Measurements from ENCODE around the gene ARID2. TPM values are rescaled to one million over a fixed set of nuclear protein-coding genes. Genes with fewer than 3 reads are reported as not detected.

The ARID2 gene
- total RNA-seq, 2 experiments from 2014 or later: 30.1 to 44.9 TPM

GRCh38 chr12:45696049-45696448 lies 33.5 kb upstream of the ARID2 start:
- intact Hi-C loops (cut with micrococcal nuclease; ENCODE audit: unreplicated experiment): no loop called here
- H3K36me3 ChIP-seq (ENCODE audit: insufficient read depth, low read length): no peaks in the 10 kb centered on the region
- no peak overlapping the region for H3K4me3 ChIP-seq (ENCODE audit: low read depth, low read length, poor library complexity, severe bottlenecking)
- no peaks in the 10 kb centered on the region for H3K4me1 ChIP-seq (ENCODE audit: insufficient read depth, low read length, poor library complexity, severe bottlenecking)
- no peak overlapping the region for H2AFZ ChIP-seq (ENCODE audit: low read length)
- ChIA-PET POLR2A (no interaction called here), CTCF (ENCODE audit: unreplicated experiment) (no interaction called here)
- no peaks in the 10 kb centered on the region for H3K9me3 ChIP-seq (ENCODE audit: low read length)
- no peak overlapping the region for H3K27ac ChIP-seq (ENCODE audit: low read depth, low read length, poor library complexity, severe bottlenecking)
- no peak for DNase-seq (ENCODE audit: low spot score)
- H3K9me2 ChIP-seq (ENCODE audit: insufficient read depth, low read length): no peaks in the 10 kb centered on the region
- no peak overlapping the region for H3K4me2 ChIP-seq (ENCODE audit: low read length)
- BruUV-seq (replicated peaks): no TSS peak
- TF ChIP-seq CTCF (conservative IDR thresholded peaks at IDR 0.05; ENCODE audit: low read length) (no peak), EZH2phosphoT487 (IDR thresholded peaks at IDR 0.05; ENCODE audit: borderline replicate concordance, low read depth, low read length) (no peak)
- H3K79me2 ChIP-seq (ENCODE audit: insufficient read depth, low read depth, low read length): no peaks in the 10 kb centered on the region
- H4K20me1 ChIP-seq (ENCODE audit: insufficient read depth, low read length): no peaks in the 10 kb centered on the region

GRCh38 chr12:45697371-45697770 lies 32.1 kb upstream of the ARID2 start:
- Histone ChIP-seq H3K9me2 (ENCODE audit: insufficient read depth, low read length) (no peaks in the 10 kb centered on the region), H3K9me3 (ENCODE audit: low read length) (no peaks in the 10 kb centered on the region), H3K79me2 (ENCODE audit: insufficient read depth, low read depth, low read length) (no peaks in the 10 kb centered on the region), H3K4me1 (ENCODE audit: insufficient read depth, low read length, poor library complexity, severe bottlenecking) (no peaks in the 10 kb centered on the region), H4K20me1 (ENCODE audit: insufficient read depth, low read length) (no peaks in the 10 kb centered on the region), H3K27ac (ENCODE audit: low read depth, low read length, poor library complexity, severe bottlenecking) (no peak overlapping the region), H3K36me3 (ENCODE audit: insufficient read depth, low read length) (no peaks in the 10 kb centered on the region), H3K4me3 (ENCODE audit: low read depth, low read length, poor library complexity, severe bottlenecking) (no peak overlapping the region), H3K4me2 (ENCODE audit: low read length) (no peak overlapping the region), H2AFZ (ENCODE audit: low read length) (no peak overlapping the region)
- no TSS peak for BruUV-seq (replicated peaks)
- POLR2A ChIA-PET: interaction anchor here (0.6 kb wide), 1 partner anchor 18 kb away, joined by 6 read pairs; no protein-coding TSS in a partner anchor
- intact Hi-C loops (cut with micrococcal nuclease; ENCODE audit: unreplicated experiment): no loop called here
- no peak for TF ChIP-seq CTCF (conservative IDR thresholded peaks at IDR 0.05; ENCODE audit: low read length)
- CTCF ChIA-PET (ENCODE audit: unreplicated experiment): no interaction called here
- DNase-seq (ENCODE audit: low spot score): no peak

- H4K20me1 ChIP-seq (ENCODE audit: insufficient read depth, low read length): no peaks in the 10 kb centered on the region
- no peaks in the 10 kb centered on the region for H3K9me3 ChIP-seq (ENCODE audit: low read length)
- H3K36me3 ChIP-seq (ENCODE audit: insufficient read depth, low read length): no peaks in the 10 kb centered on the region
- ChIA-PET POLR2A (interaction anchor here (1.3 kb wide), 1 partner anchor 41 kb away, joined by 3 read pairs; no protein-coding TSS in a partner anchor), CTCF (ENCODE audit: unreplicated experiment) (no interaction called here)
- TF ChIP-seq EZH2phosphoT487 (IDR thresholded peaks at IDR 0.05; ENCODE audit: borderline replicate concordance, low read depth, low read length) (no peak), CTCF (conservative IDR thresholded peaks at IDR 0.05; ENCODE audit: low read length) (no peak)
- H3K27ac ChIP-seq (ENCODE audit: low read depth, low read length, poor library complexity, severe bottlenecking): no peak overlapping the region
- H3K4me3 ChIP-seq (ENCODE audit: low read depth, low read length, poor library complexity, severe bottlenecking): no peak overlapping the region
- peaks cover 8% of the 10 kb centered on the region for H3K4me1 ChIP-seq (ENCODE audit: insufficient read depth, low read length, poor library complexity, severe bottlenecking)
- no peak overlapping the region for H2AFZ ChIP-seq (ENCODE audit: low read length)
- no TSS peak for BruUV-seq (replicated peaks)
- no peak for DNase-seq (ENCODE audit: low spot score)
- H3K4me2 ChIP-seq (ENCODE audit: low read length): no peak overlapping the region
- intact Hi-C loops (cut with micrococcal nuclease; ENCODE audit: unreplicated experiment): no loop called here
- H3K79me2 ChIP-seq (ENCODE audit: insufficient read depth, low read depth, low read length): no peaks in the 10 kb centered on the region
- H3K9me2 ChIP-seq (ENCODE audit: insufficient read depth, low read length): no peaks in the 10 kb centered on the region
Measured at GRCh38 chr12:45701296-45701695, 28.2 kb upstream of the ARID2 start.

Measured in OCI-LY7 (cell line).